Measurements from ENCODE around the gene YOD1.

The YOD1 gene

DNA sequence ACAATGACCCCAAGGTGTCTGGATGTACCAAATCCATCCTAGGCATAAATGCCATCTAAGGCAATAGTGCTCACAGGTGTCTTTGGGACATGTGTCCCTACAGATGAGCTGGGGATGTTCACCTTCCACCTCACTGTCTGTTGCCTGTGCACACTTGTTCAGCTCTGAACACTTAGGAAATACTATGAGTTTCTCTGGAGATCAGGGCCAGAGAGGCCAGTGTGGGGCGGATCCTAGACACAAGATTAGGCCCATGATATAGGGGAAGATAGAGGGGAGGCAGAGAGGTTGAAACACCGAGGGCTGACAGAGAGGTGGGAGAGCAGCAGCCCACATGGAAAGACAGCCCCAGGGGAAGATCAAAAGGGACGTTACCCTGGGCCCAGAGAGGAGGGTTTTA lies 44.1 kb downstream of the YOD1 start:
- no peak for DNase-seq (ENCODE audit: low spot score)

DNA sequence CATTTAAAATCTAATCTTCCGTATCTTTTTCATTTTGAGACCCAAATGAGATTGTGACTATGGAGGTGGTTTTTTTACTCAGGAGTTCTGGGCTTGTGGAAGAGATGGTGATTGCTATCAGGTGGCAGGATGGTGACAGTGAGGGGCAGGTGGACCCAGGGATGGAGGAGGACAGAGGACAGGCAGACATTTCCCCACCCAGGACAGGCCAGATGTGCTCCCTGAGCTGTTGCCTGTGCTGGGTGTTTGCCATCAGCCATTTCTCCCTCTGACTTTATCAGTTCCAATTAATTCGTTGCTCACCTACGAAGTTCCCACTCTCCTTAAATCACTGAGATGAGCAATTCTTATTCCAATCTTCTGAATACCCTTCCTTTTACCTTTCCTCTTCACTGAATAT lies 44.9 kb downstream of the YOD1 start:
- no peak for DNase-seq (ENCODE audit: low spot score)

DNA sequence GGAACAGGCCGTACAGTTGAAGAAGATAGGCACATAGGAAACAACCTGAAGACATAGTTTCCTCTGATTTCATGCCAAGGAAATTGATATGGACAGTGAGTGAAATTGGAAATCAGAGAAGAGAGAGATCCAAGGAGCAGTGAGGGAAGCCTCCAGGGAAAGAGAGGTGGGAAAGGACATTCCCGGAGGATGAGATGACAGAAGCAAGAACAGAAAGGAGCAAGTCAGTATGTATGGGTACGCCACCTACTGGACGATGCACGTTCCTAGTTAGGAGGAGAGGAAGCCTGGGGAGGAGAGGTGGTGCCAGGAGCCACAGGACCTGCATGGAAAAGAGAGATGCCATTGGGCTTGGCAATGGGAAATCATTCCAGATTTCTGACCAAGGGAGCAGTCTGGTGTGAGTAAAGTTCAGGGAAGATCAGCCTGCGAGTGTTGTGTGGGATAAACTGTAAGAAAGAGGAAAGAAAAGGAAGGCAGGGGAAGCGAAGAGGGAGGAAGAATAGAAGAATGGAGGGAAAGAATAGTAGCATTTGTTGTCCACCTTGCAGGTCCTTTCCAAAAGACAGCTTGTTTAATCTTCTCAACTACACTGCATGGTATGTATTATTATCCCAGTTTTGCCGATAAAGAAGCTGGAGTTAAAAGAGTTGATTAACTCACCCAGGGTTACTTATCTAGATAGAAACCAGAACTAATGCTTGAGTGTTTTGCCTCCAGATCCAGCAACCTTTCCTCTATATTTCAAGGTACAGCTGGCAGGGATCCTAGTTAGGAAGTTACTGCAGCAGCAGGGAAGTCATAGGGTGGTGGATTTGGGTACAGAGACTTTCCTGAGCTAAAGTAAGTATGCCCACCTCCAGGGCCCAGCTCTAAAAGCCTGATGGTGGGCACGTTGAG lies 45.8 kb downstream of the YOD1 start:
- DNase-seq (ENCODE audit: low spot score), result peak; percentile 80

DNA sequence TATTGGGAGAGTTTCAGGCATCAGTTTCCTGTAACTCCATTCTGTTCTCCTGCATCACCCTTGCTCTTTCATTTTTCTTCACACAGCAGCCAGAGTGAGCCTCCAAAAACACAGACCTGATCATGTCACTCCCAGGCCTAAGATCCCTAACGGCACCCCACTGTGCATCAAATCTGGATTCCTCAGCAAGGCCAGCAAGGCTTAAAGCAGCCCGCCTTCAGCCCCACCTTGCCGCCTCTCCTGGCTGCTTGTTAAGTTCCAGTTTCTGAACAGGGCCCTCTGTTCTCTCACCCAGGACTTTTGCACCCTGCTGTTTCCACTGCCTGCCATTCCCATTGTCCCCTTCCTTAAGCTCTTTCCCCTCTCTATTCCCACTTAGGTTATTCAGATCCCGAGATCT lies 47.8 kb downstream of the YOD1 start:
- DNase-seq (ENCODE audit: low spot score), result no peak

DNA sequence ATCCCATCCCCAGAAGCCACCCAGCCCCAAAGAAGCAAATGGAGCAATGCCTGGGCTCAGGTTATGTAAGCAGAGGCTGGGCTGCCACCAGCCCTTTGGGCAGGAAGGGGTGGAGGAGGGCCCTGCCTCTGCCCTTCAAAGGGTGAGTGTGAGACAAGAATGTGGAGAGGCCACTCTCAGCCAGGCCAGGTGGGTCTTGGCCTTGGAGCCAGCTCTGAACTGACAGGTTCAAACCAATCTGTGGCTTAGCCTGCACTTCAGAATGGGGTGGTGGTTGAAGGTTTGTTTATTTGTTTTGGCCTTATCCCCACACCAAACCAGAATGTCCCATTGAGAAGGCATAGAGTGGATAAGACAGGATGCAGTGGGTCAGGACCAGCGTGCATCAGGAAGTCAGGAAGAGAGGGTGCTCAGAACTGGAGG lies 48.3 kb downstream of the YOD1 start:
- DNase-seq (ENCODE audit: low spot score), result no peak

DNA sequence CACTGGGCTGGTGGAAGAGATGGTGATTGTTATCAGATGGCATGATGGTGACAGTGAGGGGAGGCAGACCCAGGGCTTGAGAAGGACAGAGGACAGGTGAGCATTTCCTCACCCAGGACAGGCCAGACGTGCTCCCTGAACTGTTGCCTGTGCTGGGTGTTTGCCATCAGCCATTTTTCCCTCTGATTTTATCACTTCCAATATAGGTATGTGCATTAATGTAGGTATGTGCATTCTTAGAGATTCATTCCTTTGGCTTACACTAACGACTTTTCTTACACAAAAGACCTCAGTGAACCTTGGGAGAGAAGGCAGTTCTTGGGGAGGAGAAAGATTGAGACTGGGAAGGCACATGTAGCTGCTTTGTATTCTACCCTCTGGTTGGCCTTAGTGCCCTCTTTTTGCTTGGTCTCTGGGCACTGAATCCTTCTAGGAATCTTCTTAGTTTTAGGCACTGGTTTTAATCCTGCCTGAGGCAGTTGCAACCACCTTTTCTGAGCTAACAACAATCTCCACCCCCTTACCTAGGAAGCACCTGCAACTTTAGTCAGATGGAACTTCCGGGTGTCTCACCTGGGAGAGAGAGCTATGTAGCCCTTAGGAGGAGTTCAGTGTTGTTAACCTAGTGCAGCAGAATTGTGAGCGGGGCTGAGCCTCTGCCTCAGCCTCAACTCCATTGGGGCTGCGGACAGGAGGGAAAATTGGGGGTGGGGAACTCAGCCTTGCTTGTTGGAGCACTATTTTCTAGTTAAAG lies 49.3 kb downstream of the YOD1 start:
- DNase-seq (ENCODE audit: low spot score), result no peak

DNA sequence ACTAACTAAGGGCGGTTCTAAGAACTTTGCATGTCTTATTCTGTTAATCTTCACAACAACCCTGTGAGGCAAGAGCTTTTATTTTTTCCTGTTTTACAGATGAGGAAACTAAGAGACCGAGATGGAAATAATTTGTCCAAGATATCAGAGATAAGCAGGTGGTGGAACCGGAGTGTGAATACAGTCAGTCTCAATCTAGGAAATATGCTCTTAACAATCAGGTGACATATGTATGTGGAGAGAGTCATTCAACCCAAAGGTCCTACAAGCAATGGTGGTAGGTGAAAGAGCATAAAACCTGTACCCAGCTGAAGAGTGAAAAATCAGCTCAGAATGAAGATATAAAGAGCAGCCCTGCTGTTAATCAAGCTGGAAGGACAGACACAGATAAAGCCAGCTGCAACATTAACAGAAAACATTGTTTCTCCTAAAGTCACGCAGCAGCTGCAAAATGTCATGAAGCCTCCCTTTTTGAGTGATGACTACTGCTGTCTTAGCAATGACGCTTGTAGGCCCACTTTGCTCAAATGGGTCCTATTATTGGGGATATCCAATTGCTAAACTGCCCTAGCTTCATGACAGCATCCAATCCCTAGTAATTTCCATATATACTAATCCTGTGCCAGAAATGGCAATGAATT lies 50.2 kb downstream of the YOD1 start:
- no peak for DNase-seq (ENCODE audit: low spot score)

DNA sequence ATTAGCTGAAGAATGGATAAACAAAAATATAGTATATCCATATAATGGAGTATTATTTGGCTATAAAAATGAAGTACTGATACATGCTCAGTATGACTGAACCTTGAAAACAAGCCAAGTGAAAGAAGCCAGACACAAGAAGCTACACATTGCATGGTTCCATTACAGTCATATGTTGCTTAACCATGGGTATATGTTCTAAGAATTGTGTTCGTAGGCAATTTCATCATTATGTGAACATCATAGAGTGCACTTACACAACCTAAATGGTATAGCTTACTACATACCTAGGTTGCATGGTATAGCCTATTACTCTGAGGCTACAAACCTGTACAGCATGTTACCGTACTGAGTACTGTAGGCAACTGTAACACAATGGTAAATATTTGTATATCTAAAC lies 52.2 kb downstream of the YOD1 start:
- DNase-seq (ENCODE audit: low spot score), result no peak

All from AG20443 (cell line).